Heart right ventricle (tissue), 16 donors: ENCODE measurements around the gene GPR142. TPM values are rescaled to one million over a fixed set of nuclear protein-coding genes. Genes with fewer than 3 reads are reported as not detected.

Source experiments
- ATAC-seq, 8 donors: fragments of 200-7000 bp; cut with Tn5 transposase; one replicate each; pipeline ENCODE4 v1.9.1; 2020; ENCODE audit warnings: mild to moderate bottlenecking in 8 of 8, moderate library complexity in 8 of 8, moderate number of reproducible peaks in 1 of 8
- DNase-seq, 2 donors: peaks; one replicate each; pipeline ENCODE4 v3.0.0-alpha.2; 2020
- H3K27ac ChIP-seq, 10 donors: fragments of 200-600 bp; sonication (generic) in 2 of 10; one replicate each; pipeline versions ENCODE4 v1.5.0 to v1.8.0; 2020 to 2022; ENCODE audit warnings: mild to moderate bottlenecking in 3 of 10
- H3K27me3 ChIP-seq, 7 donors: fragments of 200-600 bp; one replicate each; pipeline ENCODE4 v1.8.0; 2021 to 2022; ENCODE audit warnings: mild to moderate bottlenecking in 2 of 7
- H3K36me3 ChIP-seq, 9 donors: fragments of 200-600 bp; sonication (generic) in 1 of 9; one replicate each; pipeline versions ENCODE4 v1.5.0 to v1.8.0; 2020 to 2022; ENCODE audit warnings: mild to moderate bottlenecking in 2 of 9
- H3K4me1 ChIP-seq, 9 donors: fragments of 200-600 bp; sonication (generic) in 1 of 9; one replicate each; pipeline versions ENCODE4 v1.5.0 to v1.8.0; 2020 to 2022; ENCODE audit warnings: mild to moderate bottlenecking in 4 of 9
- H3K4me3 ChIP-seq, 10 donors: fragments of 200-600 bp; sonication (generic) in 2 of 10; one replicate each; pipeline versions ENCODE4 v1.5.0 to v1.8.0; 2020 to 2022; ENCODE audit warnings: mild to moderate bottlenecking in 7 of 10, moderate library complexity in 2 of 10
- H3K9me3 ChIP-seq, 11 donors: fragments of 200-600 bp in 10 of 11; sonication (generic) in 2 of 11; one replicate each; pipeline versions ENCODE4 v1.5.0 to v1.8.0; 2013 to 2022; ENCODE audit warnings: mild to moderate bottlenecking in 2 of 11, control low read depth in 1 of 11, moderate library complexity in 1 of 11
- WGBS, 2 donors: extraction: QIAGEN DNeasy Blood & Tissue Kit; methylation state at CpG; one replicate each; pipeline ENCODE4 v1.1.7; 2013; ENCODE audit warnings: inconsistent platforms in 1 of 2; 5-methylcytosine and 5-hydroxymethylcytosine counted together
- intact Hi-C, 10 donors: fragments of 100-400 bp; cut with DNase I; formaldehyde crosslinking; loops; one replicate each; pipeline versions ENCODE4 v1.11.1 to v1.14.2; 2022
- polyA plus RNA-seq, 2 donors: library from polyadenylated mRNA; stranded (reverse); fragments of 200-250 nt; gene quantifications; one replicate each; pipeline ENCODE4 v1.2.3, GENCODE V29; 2013
- total RNA-seq, 10 donors: library from RNA; stranded (reverse); fragmentation: NEBNext Ultra II Directional in 3 of 10; extraction: Animal tissue kit (Norgen Biotek cat#: 25700) in 3 of 10; gene quantifications; one replicate each; pipeline versions ENCODE4 v1.2.1 to v1.2.4, GENCODE V29; 2021 to 2023
- TF ChIP-seq, protein P1 (sequence below), 9 donors: fragments of 200-600 bp; sonication (generic) in 2 of 9; IDR thresholded peaks; one replicate each; pipeline versions ENCODE4 v1.5.0 to v1.8.0; 2021 to 2022; ENCODE audit warnings: antibody characterized with exemption in 9 of 9, mild to moderate bottlenecking in 5 of 9, moderate library complexity in 1 of 9
- donor health status: Arrhythmogenic right ventricular cardiomyopathy.
- donor health status: ischemic (EF 13 %, LVEDD 7.1; RV severe dilation, severe dysfunction).
- donor health status: healthy with polysubstance abuse.
- donor health status: DM: no; HTN: yes; CAD: no.
- donor health status: DM: no; HTN: no; CAD: no.
- donor health status: ischemic (EF 25% LVEDD 6.9; RV normal size, moderate dysfunction).
- donor health status: ischemic (EF 25% LVEDD 5.7; RV mildly dilated, moderate dysfunction).
- donor health status: healthy.
- donor health status: DM: yes; HTN: yes; CAD: no.
- donor health status: Ischemic cardiomyopathy.
- donor health status: ischemic (EF 35%, LVEDD 5.7; RV mildly dilated, moderate dysfunction).
- donor health status: nonischemic (EF 11% LVEDD 7.7; RV severe dilation, severe dysfunction).
- donor health status: DM: yes; HTN: yes; CAD: no.
- donor health status: PGD.
- donor health status: ischemic (EF 29% LVEDD 5.4; RV normal size, mild dysfunction).
- donor health status: nonischemic (EF 23%, LVEDD 6.1; RV moderate dilation, normal function).

The GPR142 gene
- total and polyA plus RNA-seq, 12 donors: 0.70 TPM; not detected in 11

DNA sequence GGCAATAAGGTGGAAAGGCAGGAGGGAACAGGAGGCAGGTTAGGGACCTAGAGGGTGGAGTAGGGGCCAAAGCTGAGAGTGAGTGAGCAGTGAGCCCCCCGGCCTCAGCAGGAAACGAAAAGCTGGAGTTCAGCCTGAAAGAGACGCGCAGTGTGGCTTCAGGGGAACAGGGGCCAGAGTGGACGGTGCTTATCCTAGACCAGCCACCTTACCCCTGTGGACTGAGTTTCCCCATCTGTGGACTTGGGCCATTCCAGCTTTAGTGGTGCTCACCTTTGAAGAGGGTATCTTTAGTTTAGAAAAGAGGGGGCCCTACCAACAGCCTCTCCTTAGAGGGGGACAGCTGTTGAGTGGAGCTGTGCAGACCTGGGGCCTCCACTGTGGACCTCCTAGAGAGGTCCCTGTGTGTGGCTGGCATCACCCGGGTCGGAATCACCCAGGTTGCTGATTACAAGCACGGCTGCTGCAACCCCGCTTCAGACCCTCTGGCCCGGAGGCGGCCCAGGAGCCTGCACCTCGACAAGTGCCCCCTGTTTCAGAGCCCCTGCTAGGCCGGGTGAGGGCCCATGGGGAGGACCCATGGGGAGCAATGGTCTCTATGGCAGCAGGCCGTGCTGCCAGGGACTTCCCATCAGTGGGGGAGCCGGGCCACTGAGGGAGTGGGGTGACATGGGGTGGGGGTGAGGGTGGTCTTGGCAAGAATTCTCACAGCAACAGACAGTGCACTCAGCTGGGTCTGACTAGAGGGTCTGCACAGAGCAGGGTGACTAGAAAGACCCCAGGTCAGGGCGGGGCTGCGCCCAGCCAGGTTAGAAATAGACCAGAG is 2.6 kb downstream of the GPR142 start:
- intact Hi-C loops: loop anchor here in 6 of 10 donors (2.0 to 10.0 kb wide), 4 partner anchors 122 to 235 kb away; no protein-coding TSS in a partner anchor
- H3K9me3 ChIP-seq: no peaks in the 10 kb centered on the region
- TF ChIP-seq, protein P1, sequence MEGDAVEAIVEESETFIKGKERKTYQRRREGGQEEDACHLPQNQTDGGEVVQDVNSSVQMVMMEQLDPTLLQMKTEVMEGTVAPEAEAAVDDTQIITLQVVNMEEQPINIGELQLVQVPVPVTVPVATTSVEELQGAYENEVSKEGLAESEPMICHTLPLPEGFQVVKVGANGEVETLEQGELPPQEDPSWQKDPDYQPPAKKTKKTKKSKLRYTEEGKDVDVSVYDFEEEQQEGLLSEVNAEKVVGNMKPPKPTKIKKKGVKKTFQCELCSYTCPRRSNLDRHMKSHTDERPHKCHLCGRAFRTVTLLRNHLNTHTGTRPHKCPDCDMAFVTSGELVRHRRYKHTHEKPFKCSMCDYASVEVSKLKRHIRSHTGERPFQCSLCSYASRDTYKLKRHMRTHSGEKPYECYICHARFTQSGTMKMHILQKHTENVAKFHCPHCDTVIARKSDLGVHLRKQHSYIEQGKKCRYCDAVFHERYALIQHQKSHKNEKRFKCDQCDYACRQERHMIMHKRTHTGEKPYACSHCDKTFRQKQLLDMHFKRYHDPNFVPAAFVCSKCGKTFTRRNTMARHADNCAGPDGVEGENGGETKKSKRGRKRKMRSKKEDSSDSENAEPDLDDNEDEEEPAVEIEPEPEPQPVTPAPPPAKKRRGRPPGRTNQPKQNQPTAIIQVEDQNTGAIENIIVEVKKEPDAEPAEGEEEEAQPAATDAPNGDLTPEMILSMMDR (IDR thresholded peaks at IDR 0.05): no peak
- 90 to 91% methylated on average over 17 of the region's 17 CpGs for WGBS, 2 donors
- no peak overlapping the region for H3K27ac ChIP-seq
- H3K4me1 ChIP-seq: peaks cover 4 to 24% (median 13%) of the 10 kb centered on the region in 9 donors
- ATAC-seq (no peak), DNase-seq (no peak)
- peaks cover 0 to 18% (median 0%) of the 10 kb centered on the region in 7 donors for H3K27me3 ChIP-seq
- no peaks in the 10 kb centered on the region for H3K36me3 ChIP-seq
- H3K4me3 ChIP-seq: no peak overlapping the region

DNA sequence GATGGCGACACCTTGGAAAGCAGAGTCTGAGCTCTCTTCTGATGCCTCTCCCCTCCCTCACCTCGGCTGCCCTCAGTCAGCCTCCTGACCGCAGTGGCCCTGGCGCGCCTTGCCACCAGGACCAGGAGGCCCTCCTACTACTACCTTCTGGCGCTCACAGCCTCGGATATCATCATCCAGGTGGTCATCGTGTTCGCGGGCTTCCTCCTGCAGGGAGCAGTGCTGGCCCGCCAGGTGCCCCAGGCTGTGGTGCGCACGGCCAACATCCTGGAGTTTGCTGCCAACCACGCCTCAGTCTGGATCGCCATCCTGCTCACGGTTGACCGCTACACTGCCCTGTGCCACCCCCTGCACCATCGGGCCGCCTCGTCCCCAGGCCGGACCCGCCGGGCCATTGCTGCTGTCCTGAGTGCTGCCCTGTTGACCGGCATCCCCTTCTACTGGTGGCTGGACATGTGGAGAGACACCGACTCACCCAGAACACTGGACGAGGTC is 4.4 kb downstream of the GPR142 start:
- TF ChIP-seq, protein P1 (IDR thresholded peaks at IDR 0.05): no peak
- WGBS, 2 donors: 93 to 96% methylated on average over 26 of the region's 26 CpGs

DNA sequence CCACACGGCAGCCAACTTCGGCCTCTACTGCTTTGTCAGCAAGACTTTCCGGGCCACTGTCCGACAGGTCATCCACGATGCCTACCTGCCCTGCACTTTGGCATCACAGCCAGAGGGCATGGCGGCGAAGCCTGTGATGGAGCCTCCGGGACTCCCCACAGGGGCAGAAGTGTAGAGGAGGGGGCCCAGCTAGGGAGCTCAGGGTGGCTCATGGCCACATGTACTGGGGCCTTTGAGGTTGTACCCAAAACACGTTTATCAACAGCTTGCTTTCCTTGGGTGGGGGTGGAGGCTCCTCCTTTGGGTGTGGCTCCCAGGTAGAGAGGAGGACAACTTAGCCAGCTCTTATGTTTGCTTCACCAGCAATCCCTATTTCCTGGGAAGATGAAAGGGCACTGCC is 5.1 kb downstream of the GPR142 start:
- H3K27me3 ChIP-seq: peaks cover 0 to 17% (median 0%) of the 10 kb centered on the region in 7 donors
- H3K36me3 ChIP-seq: no peaks in the 10 kb centered on the region
- no peak overlapping the region for H3K4me3 ChIP-seq
- WGBS, 2 donors: 91 to 93% methylated on average over 9 of the region's 9 CpGs
- DNase-seq: no peak
- no peaks in the 10 kb centered on the region for H3K9me3 ChIP-seq
- peaks cover 4 to 24% (median 13%) of the 10 kb centered on the region in 9 donors for H3K4me1 ChIP-seq
- TF ChIP-seq, protein P1 (IDR thresholded peaks at IDR 0.05): no peak
- ATAC-seq: no peak
- H3K27ac ChIP-seq: no peak overlapping the region
- intact Hi-C loops: loop anchor here in 2 of 10 donors (10.0 kb wide), 2 partner anchors 122 to 232 kb away; no protein-coding TSS in a partner anchor

More for the DNA sequence above, 4.4 kb downstream of the GPR142 start:
- no peak overlapping the region for H3K4me3 ChIP-seq
- H3K9me3 ChIP-seq: no peaks in the 10 kb centered on the region
- H3K27me3 ChIP-seq: peaks cover 0 to 18% (median 0%) of the 10 kb centered on the region in 7 donors
- no peak for DNase-seq
- intact Hi-C loops: loop anchor here in 2 of 10 donors (10.0 kb wide), 2 partner anchors 123 to 233 kb away; no protein-coding TSS in a partner anchor
- H3K27ac ChIP-seq: no peak overlapping the region
- no peak for ATAC-seq
- peaks cover 4 to 24% (median 13%) of the 10 kb centered on the region in 9 donors for H3K4me1 ChIP-seq
- H3K36me3 ChIP-seq: no peaks in the 10 kb centered on the region

DNA sequence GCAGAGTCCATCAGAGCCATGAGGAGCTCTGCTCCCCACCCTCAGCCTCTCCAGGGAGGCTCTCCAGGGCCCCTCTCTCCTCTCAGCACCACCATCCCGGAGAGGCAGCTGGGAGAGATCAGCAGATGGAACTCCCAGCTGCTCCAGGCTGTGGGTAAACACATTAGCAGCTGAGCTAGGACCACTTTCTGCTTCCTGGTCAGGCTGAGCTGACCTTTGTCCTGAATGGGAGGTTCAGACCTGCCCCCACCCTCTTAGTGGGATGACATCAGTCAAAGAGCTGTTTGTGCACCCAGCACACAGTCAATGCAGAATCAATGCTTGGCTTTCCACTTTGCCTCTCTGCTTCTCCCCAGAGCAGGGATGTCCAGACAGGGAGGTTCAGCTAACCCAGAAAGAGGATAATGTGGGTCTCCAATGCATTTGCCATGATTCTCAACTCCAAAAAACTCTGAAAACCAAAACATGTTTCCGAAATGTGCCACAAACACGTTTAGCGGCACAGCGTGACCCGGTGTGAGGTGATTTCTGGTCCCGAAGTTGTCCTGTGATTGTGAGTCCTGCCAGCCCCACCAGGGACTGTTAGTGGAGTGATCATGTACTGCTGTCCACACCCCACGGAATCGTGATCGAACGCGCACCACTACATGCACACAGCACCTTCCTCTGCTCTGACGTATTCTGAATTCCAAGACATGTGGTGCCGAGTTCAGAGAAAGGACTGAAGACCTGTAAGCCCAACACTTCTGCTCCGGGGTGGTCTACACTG is 6.7 kb downstream of the GPR142 start:
- H3K9me3 ChIP-seq: no peaks in the 10 kb centered on the region
- peaks cover 0 to 3% (median 0%) of the 10 kb centered on the region in 7 donors for H3K27me3 ChIP-seq
- peaks cover 0 to 11% (median 1%) of the 10 kb centered on the region in 9 donors for H3K4me1 ChIP-seq
- TF ChIP-seq, protein P1 (IDR thresholded peaks at IDR 0.05): no peak
- H3K36me3 ChIP-seq: no peaks in the 10 kb centered on the region
- intact Hi-C loops: loop anchor here in 2 of 10 donors (10.0 kb wide), 2 partner anchors 121 to 231 kb away; no protein-coding TSS in a partner anchor
- H3K4me3 ChIP-seq: no peak overlapping the region
- ATAC-seq: peak in 7 of 8 donors; percentile 41 to 71 (median 57)
- H3K27ac ChIP-seq: peak overlapping the region in 1 of 10 donors; percentile 29
- 82 to 83% methylated on average over 15 of the region's 15 CpGs for WGBS, 2 donors
- peak in 1 of 2 donors; percentile 27 for DNase-seq
